K562 (cell line): Measurements from ENCODE around the gene SERTAD3. TPM values are rescaled to one million over a fixed set of nuclear protein-coding genes. Genes with fewer than 3 reads are reported as not detected.

Source experiments
- ATF4 ChIP-seq: fragments of 450-650 bp; formaldehyde crosslinking; IDR thresholded peaks from 2 replicates; pipeline ENCODE4 v1.4.0; 2022; ENCODE audit warnings: mild to moderate bottlenecking, moderate library complexity
- BRD4 ChIP-seq: fragments of 200-600 bp; sonication (generic); IDR thresholded peaks from 2 replicates; pipeline ENCODE4 v1.6.1; 2017; ENCODE audit warnings: inconsistent platforms
- CCNT2 ChIP-seq: IDR thresholded peaks from 2 replicates; pipeline ENCODE4 v1.6.1; 2011; ENCODE audit warnings: borderline replicate concordance, low read depth, mild to moderate bottlenecking, moderate library complexity, mixed read lengths, low read length; ENCODE audit not compliant: insufficient read length; ENCODE audit errors: extremely low read depth
- ELF2 ChIP-seq: fragments of 250-450 bp; sonication (Bioruptor Pico); IDR thresholded peaks from 2 replicates; pipeline ENCODE4 v1.5.0; 2021; ENCODE audit warnings: mild to moderate bottlenecking
- FOXA1 ChIP-seq: fragments of 450-650 bp; IDR thresholded peaks from 2 replicates; pipeline ENCODE4 v1.6.1; 2016; ENCODE audit warnings: mild to moderate bottlenecking, borderline replicate concordance
- MITF ChIP-seq: IDR thresholded peaks from 2 replicates; pipeline ENCODE4 v1.6.1; 2014; ENCODE audit warnings: antibody characterized with exemption
- MYBL2 ChIP-seq, 2 experiments: fragments of 450-650 bp in 1 of 2; sonication (generic) in 1 of 2; formaldehyde crosslinking in 1 of 2; IDR thresholded peaks; 2 replicates each; pipeline versions ENCODE4 v1.6.1 to v1.8.1; 2017 to 2022; ENCODE audit warnings: borderline replicate concordance in 1 of 2, inconsistent platforms in 1 of 2, low read depth in 1 of 2, mild to moderate bottlenecking in 1 of 2, missing genetic modification reagents in 1 of 2, moderate library complexity in 1 of 2
- RCOR1 ChIP-seq, 2 experiments: IDR thresholded peaks; 2 replicates each; pipeline ENCODE4 v1.6.1; 2012; ENCODE audit warnings: low read depth in 2 of 2, low read length in 2 of 2, borderline replicate concordance in 1 of 2, improper control_type of control experiment in 1 of 2
- SAP30 ChIP-seq: fragments of 200-600 bp; sonication (generic); IDR thresholded peaks from 2 replicates; pipeline ENCODE4 v1.6.1; 2012; ENCODE audit warnings: borderline replicate concordance, low read depth, mild to moderate bottlenecking, moderate library complexity, low read length, control low read depth, inconsistent platforms; ENCODE audit not compliant: insufficient read depth, poor library complexity, severe bottlenecking
- SFPQ ChIP-seq: fragments of 200-400 bp; formaldehyde crosslinking; IDR thresholded peaks from 2 replicates; pipeline ENCODE4 v1.6.1; 2017; ENCODE audit warnings: mild to moderate bottlenecking, low read depth, low read length, moderate library complexity
- SRF ChIP-seq, 2 experiments: fragments of 250-450, 450-650 bp in 1 of 2; sonication (Bioruptor Pico) in 1 of 2; sonication (generic) in 1 of 2; formaldehyde crosslinking; IDR thresholded peaks; 2 replicates each; pipeline versions ENCODE4 v1.5.0 to v1.5.1; 2020 to 2022; ENCODE audit warnings: mild to moderate bottlenecking in 1 of 2, missing genetic modification reagents in 1 of 2
- TAF9B ChIP-seq: fragments of 450-650 bp; IDR thresholded peaks from 2 replicates; pipeline ENCODE4 v1.6.1; 2018; ENCODE audit warnings: mild to moderate bottlenecking; ENCODE audit not compliant: partially characterized antibody
- TEAD2 ChIP-seq: fragments of 450-650 bp; IDR thresholded peaks from 2 replicates; pipeline ENCODE4 v1.6.1; 2016; ENCODE audit warnings: missing genetic modification characterization, control low read depth, missing compliant biosample characterization
- TFAP4 ChIP-seq: sonication (generic); formaldehyde crosslinking; IDR thresholded peaks from 2 replicates; pipeline ENCODE4 v1.8.0; 2022; ENCODE audit warnings: missing genetic modification reagents, mild to moderate bottlenecking, moderate library complexity, borderline replicate concordance
- ZBTB34 ChIP-seq: fragments of 250-450 bp; sonication (Bioruptor Pico); IDR thresholded peaks from 2 replicates; pipeline ENCODE4 v1.8.0; 2021; ENCODE audit warnings: mild to moderate bottlenecking, moderate library complexity
- ZBTB8A ChIP-seq: fragments of 450-650 bp; IDR thresholded peaks from 2 replicates; pipeline ENCODE4 v1.6.1; 2018; ENCODE audit warnings: mild to moderate bottlenecking, moderate library complexity; ENCODE audit not compliant: partially characterized antibody
- ZNF121 ChIP-seq: sonication (generic); formaldehyde crosslinking; conservative IDR thresholded peaks from 2 replicates; pipeline ENCODE4 v1.8.0; 2022; ENCODE audit warnings: missing genetic modification reagents
- ZNF41 ChIP-seq: fragments of 250-450 bp; sonication (Bioruptor Pico); conservative IDR thresholded peaks from 2 replicates; pipeline ENCODE4 v1.4.0; 2020; ENCODE audit warnings: mild to moderate bottlenecking
- ZNF589 ChIP-seq: fragments of 200-800 bp; sonication (Bioruptor generic); IDR thresholded peaks from 2 replicates; pipeline ENCODE4 v1.6.1; 2016; ENCODE audit warnings: low read depth, missing genetic modification characterization, missing compliant biosample characterization
- polyA plus RNA-seq, 8 experiments: library from polyadenylated mRNA; depleted of rRNA in 4 of 8; stranded (reverse) in 5 of 8; unstranded in 3 of 8; fragments of >200 nt; fragmentation: Nextera tagmentation in 2 of 8; fragmentation: Illumina TruSeq in 1 of 8; extraction: Ambion mirVana in 2 of 8; extraction: Trizol in 1 of 8; gene quantifications; 2 replicates each; pipeline versions ENCODE4 v1.2.1 to v1.2.3, GENCODE V29; 2011 to 2014; ENCODE audit warnings: inconsistent platforms in 1 of 8, missing spikeins in 1 of 8
- total RNA-seq, 7 experiments: library from RNA; depleted of rRNA in 6 of 7; stranded (reverse); fragments of >200 nt in 6 of 7; fragmentation: Illumina TruSeq in 2 of 7; extraction: Trizol in 2 of 7; gene quantifications; 2 replicates each; pipeline versions ENCODE4 v1.2.1 to v1.2.3, GENCODE V29; 2011 to 2021; ENCODE audit warnings: low replicate concordance in 1 of 7

SERTAD3 gene
- total and polyA plus RNA-seq, 9 of the 15 experiments (the other 6 are each of a cell fraction or from before 2014, with no cell fraction given): 5.4 to 28.9 (median 17.5) TPM

GRCh38 chr19:40465025-40465556, 21.0 kb upstream of the SERTAD3 start (continued):
- TF ChIP-seq MITF (no peak), CCNT2 (no peak), SRF (CRISPR knock-in tag; IDR thresholded peaks at IDR 0.05) (0 out of 4 replicates have a peak, but pooled peaks of 1 of the 2 experiments have one; percentile 6), SFPQ (no peak), ZBTB8A (no peak), TAF9B (peak; percentile 0), ZNF41 (CRISPR knock-in tag) (0 out of 2 replicates have a peak, but pooled peaks have one; percentile 3), ELF2 (CRISPR knock-in tag) (no peak), TEAD2 (no peak), MYBL2 (IDR thresholded peaks at IDR 0.05; ENCODE audit: low read depth) (peak; percentile 66), MYBL2 (CRISPR knock-in tag; IDR thresholded peaks at IDR 0.05; ENCODE audit: borderline replicate concordance) (no peak), SAP30 (peak; percentile 57), ZNF589 (CRISPR knock-in tag) (peak; percentile 81; the same call in 1 of the 2 replicates), RCOR1 (IDR thresholded peaks at IDR 0.05; ENCODE audit: borderline replicate concordance in 1 of 2, low read depth in 2 of 2, low read length in 2 of 2) (peak; percentile 6 to 50; a peak in 2 of 4 replicates), TFAP4 (CRISPR knock-in tag) (peak; percentile 95), ZBTB34 (no peak), ZNF121 (CRISPR knock-in tag) (peak; percentile 55; the same call in 1 of the 2 replicates), ATF4 (CRISPR knock-in tag) (no peak), FOXA1 (no peak), BRD4 (peak; percentile 51; the same call in 1 of the 2 replicates)
